GM19395 (cell line): ENCODE measurements around the gene VGLL4.
A peak's percentile ranks its signal among the peaks of the same experiment; 100 is the strongest.

Source experiments
- ATAC-seq: cut with Tn5 transposase; IDR thresholded peaks from one replicate; pipeline ENCODE4 v1.9.1; 2021; ENCODE audit warnings: mild to moderate bottlenecking, moderate library complexity; ENCODE audit not compliant: unreplicated experiment

VGLL4 gene

DNA sequence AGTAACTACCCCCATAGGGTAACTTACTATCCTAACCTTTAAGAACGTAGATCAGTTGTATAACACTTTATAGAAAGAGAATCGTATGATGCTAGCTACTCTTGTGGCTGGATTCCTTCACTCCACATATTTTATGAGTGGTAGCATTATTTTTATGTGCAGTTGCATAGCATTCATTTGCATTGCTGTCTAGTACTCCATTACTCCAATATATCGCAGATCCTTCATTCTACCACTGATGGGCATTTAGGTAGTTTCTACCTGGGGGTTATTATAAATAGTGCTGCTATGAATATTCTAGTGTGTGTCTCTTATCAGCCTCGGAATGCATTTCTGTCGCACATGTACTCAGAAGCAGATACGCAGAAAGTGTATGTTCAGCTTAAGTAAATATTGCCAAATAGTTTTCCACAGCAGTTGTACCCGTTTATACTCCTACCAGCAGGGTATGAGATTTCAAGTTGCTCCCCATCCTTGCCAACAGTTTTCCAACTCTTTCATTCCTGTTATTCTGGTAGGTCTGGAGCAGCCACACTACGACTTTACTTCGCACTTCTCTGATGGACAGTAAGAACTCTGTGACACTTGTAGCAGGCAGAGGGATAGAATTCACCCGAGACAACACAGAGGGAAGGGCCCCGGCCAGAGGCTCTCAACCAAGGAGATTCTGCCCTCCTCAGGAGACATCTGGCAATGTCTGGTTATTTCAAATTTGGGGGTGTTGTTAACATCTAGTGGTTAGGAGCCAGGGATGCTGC, 9.8 kb upstream of the VGLL4 start:
- ATAC-seq: no peak

DNA sequence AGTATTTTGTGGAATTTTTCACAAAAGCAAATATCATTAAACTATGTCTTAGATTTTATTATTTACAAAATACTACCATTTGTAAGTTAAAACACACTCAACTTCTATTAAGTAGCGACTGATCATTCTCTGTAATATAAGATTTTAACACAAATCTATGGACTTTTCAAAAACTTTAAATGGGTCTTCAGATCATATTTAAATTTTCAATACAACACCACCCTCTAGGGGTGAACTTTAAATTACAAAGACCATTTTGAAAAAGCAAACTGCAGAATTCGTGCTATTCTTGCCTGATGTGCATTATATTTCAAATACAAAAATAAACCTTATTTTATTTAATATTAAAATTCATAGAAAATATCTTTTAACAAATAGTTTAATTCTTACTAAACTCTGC, 8.2 kb upstream of the VGLL4 start:
- ATAC-seq: no peak

DNA sequence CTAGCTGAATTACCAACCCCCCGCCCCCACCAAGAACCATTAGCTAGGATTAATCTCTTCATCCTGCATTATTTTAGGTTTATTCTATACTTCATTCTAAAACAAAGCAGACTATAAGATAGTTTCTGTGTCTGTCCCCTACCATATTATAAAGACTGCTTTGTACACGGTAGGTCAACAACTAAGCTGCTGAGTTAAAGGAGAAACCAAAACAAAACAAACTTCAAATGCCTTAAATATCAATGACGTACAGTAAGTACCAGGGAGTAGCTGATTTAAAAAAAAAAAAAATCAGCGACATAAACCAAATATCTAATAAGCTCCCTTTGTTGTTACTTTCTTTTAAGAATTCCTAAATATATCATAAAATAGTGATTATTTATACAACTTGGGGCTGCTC, 7.8 kb upstream of the VGLL4 start:
- ATAC-seq: no peak

DNA sequence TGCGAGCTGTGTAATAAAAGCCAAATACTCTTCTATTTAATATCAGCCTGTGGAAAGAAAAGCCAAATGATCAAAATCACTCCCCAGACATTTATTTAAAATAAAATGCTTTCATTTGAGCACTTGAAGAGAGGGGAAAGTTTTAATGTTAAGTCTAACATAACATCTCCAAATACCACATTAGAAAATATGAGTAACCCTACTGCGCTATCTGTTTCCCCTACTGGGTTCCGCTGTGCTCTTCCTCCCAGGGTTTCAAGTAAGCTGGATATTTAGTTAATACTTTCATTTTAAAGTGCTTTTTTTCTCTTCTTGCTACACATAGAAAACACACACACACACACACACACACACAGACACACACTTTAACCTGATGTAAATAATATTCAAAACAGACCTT, 6.7 kb upstream of the VGLL4 start:
- ATAC-seq: no peak

DNA sequence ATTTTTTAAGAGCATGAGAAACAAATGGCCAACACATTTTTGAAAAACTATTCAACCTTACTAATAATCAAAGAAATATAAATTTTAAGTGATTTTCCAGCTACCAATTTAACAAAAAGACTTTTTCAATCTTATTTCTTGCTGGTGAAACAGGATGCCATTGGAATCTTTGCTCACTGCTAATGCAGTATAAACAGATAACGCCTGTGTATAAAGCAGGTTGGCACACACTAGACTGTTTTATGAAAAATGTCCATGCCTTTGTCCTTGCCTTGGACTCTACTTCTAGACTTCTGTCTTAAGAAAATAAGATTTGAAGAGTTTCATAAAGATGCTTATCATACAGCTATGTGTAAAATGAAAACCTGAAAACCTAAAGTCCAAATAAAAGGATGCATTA, 5.0 kb upstream of the VGLL4 start:
- no peak for ATAC-seq

DNA sequence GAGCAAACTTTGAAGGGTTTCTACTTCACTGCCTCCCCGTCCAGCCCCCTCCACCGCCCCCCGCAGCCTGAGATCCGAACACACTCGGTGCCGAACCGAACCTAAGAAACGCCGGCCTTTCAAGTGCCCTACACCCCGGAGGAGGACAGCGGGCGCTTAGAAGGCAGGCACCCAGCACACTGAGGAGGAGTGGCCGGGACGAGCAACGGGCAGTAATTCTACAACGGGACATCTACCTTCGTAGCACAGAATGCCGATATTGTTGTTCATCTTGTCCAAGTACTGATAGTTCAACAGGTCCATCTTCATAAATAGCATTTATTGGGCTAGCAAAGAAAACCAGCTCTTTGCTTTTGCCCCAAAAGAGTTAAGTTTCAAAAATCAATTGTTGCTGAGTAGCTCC, 513 bp downstream of the VGLL4 start:
- peak; percentile 6 for ATAC-seq

DNA sequence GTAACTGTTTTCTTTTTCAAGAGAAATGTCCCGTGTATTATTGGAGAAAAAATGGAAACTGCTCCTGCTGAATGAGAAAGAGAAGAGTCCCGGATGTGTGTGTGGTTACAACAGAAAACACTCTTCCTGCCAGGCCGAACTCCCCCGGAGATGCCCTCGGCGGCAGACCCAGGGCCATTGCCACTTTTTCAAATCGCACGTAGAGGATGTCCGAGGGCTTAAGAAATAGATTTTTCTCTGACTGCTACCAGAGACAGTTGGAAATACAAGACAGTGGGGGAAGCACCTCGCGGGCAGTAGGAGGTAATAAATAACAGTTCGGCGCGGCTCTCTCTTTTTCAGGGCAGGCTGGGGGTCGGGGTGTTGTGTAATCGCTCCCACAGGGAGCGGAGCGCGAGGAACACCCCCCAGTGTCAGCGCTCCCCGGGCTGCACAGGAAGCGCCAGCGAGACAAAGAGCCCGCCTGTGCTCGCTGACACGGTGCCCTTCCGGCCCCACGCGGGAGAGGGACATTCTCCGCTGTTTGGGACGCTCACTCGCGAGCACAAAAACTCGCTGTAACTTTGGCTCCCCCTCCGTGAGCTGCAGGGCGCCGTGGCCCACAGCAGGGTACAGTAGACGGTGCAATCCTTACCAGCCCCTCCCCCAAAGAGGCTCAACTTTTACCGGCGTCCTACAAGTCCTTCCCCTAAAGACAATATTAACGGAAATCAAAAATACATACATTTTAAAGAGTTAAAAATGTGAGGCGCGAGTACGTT, 1.1 kb downstream of the VGLL4 start:
- peak; percentile 75 for ATAC-seq

DNA sequence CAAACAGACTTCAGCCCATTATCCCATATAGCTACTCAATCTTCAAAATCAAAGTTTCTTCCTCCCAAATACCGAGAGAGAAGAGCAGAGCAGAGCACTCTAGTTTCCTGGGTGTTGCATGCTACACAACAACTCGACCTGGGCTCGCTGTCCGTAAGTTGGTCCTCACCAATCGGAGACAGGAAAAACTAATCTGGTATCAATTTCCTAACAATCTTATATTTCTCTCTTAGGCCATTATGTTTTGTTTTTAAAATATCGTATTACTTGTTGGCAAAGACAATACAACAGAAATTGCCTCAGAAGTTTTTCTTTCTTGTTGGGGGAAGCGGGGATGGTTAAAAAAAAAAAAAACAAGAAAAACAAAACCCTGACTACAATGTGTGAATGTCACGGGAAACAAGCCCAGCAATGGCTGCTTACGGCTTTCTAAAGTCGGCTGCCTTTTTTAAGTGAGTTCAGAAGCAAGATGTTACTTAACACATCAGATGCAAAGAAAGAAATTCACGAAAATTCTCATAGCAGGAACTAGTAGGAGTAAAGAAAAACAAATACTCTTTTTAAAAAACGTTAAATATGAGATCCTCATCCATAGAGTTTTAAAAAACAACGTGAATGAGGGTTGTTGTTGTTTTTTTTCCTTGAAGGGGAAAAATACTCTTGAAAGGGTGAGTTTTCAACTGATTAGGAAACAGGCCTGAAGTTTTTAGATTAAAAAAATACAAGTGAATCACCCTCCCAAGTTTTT, 1.9 kb downstream of the VGLL4 start:
- ATAC-seq: no peak

DNA sequence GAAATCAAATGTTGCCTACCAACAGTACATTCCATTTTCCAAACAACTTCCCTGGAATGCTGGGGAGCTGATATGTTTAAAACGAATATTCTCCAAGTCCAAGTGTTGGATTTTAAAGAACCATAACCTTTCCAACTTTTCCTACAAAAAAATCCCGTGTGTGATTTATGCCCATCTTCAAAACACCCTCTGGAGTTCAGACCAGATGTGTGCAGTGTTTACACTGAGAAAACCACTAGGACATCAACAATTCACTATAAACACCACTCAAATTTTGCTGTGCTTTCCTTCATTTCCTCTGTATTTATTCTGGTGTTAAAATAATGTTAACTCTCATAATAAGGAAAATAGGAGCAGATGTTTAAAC, 2.4 kb downstream of the VGLL4 start:
- no peak for ATAC-seq

DNA sequence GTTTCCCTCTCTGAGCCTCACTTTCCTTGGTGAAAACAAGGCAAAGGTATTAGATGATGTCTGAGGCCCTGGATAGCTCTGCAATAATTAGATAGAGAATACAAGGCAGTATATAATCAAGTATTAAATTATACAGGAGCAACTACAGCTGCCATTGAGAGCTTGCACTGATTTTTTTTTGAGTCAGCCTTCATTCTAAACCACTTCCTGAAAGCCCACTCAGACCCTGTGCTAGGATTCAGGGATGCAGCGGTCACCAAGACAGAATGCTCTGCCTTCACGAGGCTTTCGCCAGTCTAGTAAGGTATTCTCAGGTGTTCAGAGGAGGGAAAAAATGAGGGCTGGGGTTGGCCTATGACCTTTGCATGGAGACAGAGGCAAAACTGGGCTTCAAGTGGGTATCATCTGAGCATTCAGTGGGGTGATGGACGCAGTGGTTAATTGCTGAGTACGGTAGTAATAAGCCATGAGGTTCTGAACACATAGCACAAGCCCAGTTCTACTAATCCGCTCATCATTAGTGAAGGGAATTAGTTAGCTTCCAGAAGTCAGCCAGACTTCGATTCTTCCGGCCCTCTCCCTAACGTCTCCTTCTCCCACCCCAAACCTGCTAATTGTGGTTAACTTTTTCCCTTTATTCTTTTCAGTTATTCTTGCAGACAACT, 3.6 kb downstream of the VGLL4 start:
- ATAC-seq: no peak

DNA sequence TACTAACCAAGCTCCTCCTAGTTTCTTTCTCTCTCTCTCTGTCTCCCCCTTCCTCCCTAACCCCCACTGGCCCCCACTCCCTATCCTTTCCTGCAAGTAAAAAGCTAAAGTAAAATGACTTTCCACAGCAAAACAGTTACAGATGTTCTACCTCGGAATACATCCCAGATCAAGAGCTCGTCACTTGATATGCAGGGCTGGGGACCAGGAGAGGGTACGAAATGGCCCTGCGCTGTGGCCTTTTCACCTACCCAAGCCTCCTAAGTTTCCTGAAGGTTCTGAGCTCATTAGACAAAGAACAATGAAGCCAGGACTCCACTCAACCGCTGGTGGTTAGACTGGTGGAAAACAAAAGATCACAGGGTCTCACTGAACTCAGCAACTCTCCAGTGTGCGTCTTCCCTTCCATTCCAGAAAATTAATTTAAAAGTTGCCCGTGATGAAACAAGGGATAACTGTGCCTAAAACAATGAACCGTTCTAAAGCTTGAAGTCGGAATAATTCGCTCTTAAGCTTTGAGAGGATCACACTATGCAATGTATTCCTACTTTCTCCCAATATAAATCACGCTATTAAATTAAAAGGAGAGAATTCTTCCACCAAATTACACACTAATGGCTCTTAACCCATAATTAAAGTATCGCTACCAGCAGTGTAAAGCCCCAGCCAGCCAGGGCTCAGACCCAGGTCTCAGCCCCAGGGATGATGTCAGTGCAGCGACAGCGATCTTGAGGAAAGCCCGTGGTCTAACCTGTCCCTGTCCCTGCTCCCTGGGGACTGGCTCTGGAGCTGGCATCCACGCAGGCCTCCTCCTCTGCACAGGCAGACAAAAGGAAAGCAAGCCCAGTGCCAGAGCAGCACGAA, 5.0 kb downstream of the VGLL4 start:
- no peak for ATAC-seq

DNA sequence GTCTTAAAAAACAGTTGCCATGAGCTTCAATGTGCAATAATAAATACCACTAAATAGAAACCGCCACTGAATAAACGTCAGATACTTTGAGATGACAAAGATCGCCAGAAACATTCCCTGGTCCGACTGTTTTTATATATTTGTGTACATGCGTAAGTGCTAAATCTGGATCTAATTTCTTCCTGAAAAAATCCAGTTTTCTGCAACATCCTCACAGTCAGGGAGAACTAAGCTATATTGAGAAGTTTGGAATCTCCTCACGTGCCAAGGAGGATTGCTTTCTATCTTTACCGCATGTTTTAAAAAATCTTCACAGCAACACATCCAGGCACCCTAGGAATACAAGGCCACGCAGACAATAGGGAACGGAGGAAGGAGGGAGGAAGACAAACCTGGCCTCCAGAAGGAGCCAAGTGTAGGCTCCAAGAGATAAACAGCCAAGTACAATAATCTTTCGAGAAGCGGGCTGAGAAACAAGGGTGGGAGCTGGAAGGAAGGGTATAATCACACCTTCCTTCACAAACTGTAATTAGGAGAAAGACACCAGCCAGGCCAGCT, 5.7 kb downstream of the VGLL4 start:
- ATAC-seq: no peak

DNA sequence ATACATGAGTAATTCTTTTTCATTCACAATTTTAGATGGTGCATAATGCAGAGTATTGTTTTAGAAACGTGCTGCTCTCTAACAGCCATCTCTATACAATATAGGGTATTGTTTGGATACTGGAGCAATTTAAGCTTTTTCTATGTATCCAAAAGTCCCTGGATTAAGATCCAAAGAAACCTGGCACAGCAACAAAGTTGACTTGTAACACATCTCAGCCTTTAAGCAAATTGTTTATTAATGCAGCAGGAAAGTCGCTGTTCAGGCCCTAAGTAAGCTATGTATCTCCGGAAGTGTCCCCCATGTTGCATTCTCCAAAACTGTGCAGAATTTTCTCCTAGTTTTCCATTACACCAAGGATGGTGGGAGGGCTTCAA, 7.3 kb downstream of the VGLL4 start:
- no peak for ATAC-seq

DNA sequence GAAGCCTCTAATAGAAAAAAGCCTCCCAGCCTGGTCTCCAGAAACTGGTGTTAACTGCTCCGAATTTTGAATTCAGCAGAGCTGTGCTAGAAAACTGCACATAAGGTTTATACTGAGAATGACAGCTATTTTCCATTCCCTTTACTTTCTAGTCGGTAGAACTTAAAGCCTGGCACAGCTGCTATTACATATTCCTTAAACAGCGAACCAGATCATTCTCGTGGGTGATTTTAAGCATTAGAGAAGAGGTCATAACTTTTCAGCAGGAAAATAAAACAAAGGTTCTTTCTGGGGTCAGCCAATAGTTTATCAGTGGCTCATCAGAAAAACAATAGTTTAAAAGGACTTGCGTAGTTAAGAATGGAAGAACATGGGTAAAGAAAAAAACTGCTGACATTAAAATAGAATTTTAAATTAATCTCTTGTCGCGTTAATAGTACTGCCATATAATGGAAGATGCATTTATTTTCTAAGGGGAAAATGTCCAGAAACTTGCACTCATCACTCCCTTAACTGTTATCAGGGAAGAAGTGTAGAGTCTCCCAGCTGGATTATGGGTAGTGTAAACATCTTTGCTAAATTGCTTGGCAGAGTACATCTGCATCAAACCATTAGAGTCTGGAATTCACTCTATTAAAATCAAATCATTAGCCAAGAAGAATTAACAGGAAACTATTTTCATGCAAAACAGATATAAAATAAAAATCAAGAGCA, 7.9 kb downstream of the VGLL4 start:
- no peak for ATAC-seq

DNA sequence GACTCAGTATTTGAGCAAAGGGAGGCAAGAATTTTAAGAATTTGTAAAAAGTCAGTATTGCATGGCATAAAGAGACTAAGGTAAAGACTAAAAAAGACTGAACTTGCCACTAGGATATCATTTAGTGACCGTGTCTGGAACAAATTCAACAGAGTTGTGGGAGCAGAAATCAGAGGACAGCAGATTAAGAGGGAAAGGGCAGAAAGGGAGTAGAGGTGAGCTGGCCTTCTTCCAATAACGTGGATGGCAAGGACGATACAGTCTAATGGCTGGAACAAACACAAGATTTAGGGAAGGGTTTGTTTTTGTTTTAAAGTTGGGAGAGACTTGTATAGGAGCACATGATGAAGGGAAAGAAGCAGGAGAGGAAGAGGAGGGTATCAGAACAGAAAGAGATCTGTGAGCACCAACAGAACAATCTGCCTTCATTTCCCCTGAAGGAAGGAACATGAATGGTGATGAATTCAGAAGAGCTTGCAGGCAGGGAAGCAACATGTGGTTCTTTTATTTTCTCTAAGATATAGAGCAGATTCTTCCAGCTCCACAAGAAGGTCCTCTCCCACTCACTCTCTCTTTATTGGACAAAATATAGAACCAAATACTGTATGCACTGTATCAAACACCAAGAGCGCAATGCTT, 8.6 kb downstream of the VGLL4 start:
- ATAC-seq: no peak

DNA sequence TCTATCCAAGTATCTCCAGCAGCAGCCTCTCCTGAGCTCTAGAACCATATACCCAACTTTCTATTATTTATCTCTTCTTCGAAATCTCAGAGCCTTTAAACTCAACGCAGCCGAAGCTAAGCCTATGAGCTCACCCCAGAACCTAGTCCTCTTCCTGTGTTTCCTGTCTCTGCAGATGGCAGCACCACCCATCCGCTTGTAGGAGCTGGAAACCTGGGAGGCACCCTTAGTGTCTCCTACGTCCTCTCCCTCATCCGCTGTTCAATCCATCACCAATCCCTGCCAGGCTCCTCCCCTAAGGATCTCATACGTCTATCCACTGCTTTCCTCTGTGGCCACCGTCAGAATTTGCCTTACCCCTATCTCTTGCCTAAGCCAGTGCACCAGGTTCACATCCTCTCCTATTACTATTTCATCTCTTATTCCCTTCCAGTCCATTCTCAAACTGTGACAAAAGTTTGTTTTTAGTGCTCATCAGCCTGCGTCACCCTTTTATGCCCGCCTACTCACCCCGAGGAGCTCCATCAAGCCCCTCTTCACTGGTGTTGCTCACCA, 9.6 kb downstream of the VGLL4 start:
- ATAC-seq: no peak

DNA sequence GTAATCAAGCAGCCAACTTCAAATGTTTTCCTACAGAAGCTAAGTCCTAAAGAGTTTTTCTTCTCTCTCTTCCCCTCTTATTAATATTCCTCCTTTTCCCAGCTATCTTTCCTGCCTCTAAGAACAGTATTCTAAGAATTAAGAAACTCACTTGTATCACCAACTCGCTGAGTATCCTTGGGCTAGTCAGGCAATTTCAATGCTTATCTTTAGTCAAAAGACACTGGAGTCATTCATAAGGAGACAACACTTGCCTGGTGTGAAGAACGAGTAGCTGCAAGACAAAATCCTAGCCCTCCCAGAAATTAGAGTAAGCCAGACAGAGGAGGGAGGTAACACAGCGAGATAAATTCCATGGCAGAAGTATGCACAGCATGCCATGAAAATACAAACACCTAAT, 10.7 kb downstream of the VGLL4 start:
- ATAC-seq: no peak

DNA sequence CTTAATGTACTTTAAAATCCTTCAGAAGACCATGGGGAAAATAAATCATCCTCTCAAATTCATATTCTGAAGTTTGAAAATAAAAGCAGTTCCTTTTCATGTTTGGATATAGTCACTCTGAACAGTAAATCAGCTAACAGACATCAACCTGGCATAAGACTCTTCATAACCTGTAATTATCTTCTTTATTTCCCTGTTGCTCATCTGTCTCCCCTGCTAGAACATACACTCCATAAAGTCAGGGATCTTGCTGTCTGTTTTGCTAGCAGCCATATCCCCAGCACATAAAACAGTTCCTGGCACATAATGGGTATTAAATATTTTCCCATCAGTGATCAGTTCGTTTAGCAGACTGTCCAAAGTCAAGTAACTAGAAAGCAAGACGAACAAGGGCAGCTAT, 11.2 kb downstream of the VGLL4 start:
- no peak for ATAC-seq

DNA sequence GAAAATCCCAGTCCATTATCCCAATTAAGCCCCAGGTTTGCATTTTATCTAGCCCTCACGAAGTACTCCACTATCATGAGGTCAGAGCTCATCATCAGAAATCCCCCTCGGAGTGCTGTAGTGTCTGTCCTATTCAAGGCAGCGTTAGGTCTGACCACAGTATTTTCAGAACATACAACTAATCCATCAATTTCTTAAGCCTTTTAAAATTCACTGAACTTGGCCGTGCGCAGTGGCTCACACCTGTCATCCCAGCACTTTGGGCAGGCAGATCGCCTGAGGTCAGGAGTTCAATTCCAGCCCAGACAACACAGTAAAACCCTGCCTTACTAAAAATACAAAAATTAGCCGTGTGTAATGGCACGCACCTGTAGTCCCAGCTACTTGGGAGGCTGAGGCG, 11.9 kb downstream of the VGLL4 start:
- no peak for ATAC-seq
